Measurements from ENCODE around the gene CRISPLD2.

GRCh38 chr16:84834403-84834772, 14.6 kb downstream of the CRISPLD2 start:
- TF ChIP-seq CTCF (IDR thresholded peaks at IDR 0.05 in 8 of 11, conservative IDR thresholded peaks at IDR 0.05 in 3 of 11) = no peak
- no peak for TF ChIP-seq POLR2AphosphoS5 (IDR thresholded peaks at IDR 0.05)
- TF ChIP-seq POLR2A (IDR thresholded peaks at IDR 0.05) = no peak

All from spleen (tissue), 7 donors.